SK-N-SH (cell line): ENCODE results near the gene GAB2. TPM values are rescaled to one million over a fixed set of nuclear protein-coding genes. Genes with fewer than 3 reads are reported as not detected.

Experiments used
- CTCF ChIA-PET: fragments of 300-600, 350-600 bp; formaldehyde crosslinking; extraction: SDS; loops from one replicate; lab custom pipeline; 2021; lab: Yijun Ruan, JAX
- POLR2A ChIA-PET: fragments of 350-600 bp; sonication (Branson Sonifier 250); formaldehyde crosslinking; extraction: SDS; loops from one replicate; lab custom pipeline; 2020; ENCODE audit warnings: antibody characterized with exemption, inconsistent platforms; lab: Yijun Ruan, JAX
- DNase-seq: peaks from one replicate; pipeline ENCODE4 v3.0.0; 2012
- H2AFZ ChIP-seq: fragments of 200-600 bp; sonication (generic); 2 replicates; pipeline ENCODE4 v1.8.1; 2016; ENCODE audit warnings: antibody characterized with exemption, mild to moderate bottlenecking, low read depth
- H3F3A ChIP-seq: fragments of 200-600 bp; sonication (generic); replicated peaks from 2 replicates; pipeline ENCODE3; 2016; ENCODE audit warnings: antibody characterized with exemption, mild to moderate bottlenecking; ENCODE audit not compliant: insufficient read depth
- H3K27ac ChIP-seq, 2 experiments: fragments of 200-500 bp in 1 of 2; fragments of 200-600 bp in 1 of 2; sonication (Bioruptor generic) in 1 of 2; sonication (generic), shearing (Covaris generic) in 1 of 2; 2 replicates each; pipeline versions ENCODE4 v1.5.1 to v1.6.1; 2014 to 2016; ENCODE audit warnings: low read depth in 2 of 2, inconsistent platforms in 1 of 2, low read length in 1 of 2, mild to moderate bottlenecking in 1 of 2, mixed read lengths in 1 of 2
- H3K27me3 ChIP-seq: fragments of 200-600 bp; sonication (generic), shearing (Covaris generic); 2 replicates; pipeline ENCODE4 v1.6.1; 2016; ENCODE audit warnings: mixed run types; ENCODE audit not compliant: insufficient read depth
- H3K36me3 ChIP-seq, 2 experiments: fragments of 200-500 bp in 1 of 2; fragments of 200-600 bp in 1 of 2; sonication (Bioruptor generic) in 1 of 2; sonication (generic) in 1 of 2; replicated peaks in 1 of 2; 2 replicates each; pipeline versions ENCODE3 to v1.5.1; 2014 to 2016; ENCODE audit warnings: low read length in 1 of 2, mild to moderate bottlenecking in 1 of 2; ENCODE audit not compliant: insufficient read depth in 2 of 2, control insufficient read depth in 1 of 2
- H3K4me1 ChIP-seq, 2 experiments: fragments of 200-500 bp in 1 of 2; fragments of 200-600 bp in 1 of 2; sonication (Bioruptor generic) in 1 of 2; sonication (generic), shearing (Covaris generic) in 1 of 2; 2 replicates each; pipeline versions ENCODE4 v1.5.1 to v1.6.1; 2014 to 2016; ENCODE audit warnings: low read depth in 1 of 2, low read length in 1 of 2, mixed run types in 1 of 2; ENCODE audit not compliant: insufficient read depth in 2 of 2, control insufficient read depth in 1 of 2
- H3K4me2 ChIP-seq: fragments of 200-600 bp; sonication (generic), shearing (Covaris generic); 2 replicates; pipeline ENCODE4 v1.6.1; 2017; ENCODE audit warnings: mixed run types
- H3K4me3 ChIP-seq, 2 experiments: fragments of 200-500 bp in 1 of 2; fragments of 200-600 bp in 1 of 2; sonication (Bioruptor generic) in 1 of 2; sonication (generic), shearing (Covaris generic) in 1 of 2; 2 replicates each; pipeline versions ENCODE4 v1.5.1 to v1.8.1; 2014 to 2016; ENCODE audit warnings: low read depth in 2 of 2, inconsistent platforms in 1 of 2, low read length in 1 of 2, mild to moderate bottlenecking in 1 of 2, mixed read lengths in 1 of 2, moderate library complexity in 1 of 2
- H3K79me2 ChIP-seq: fragments of 200-600 bp; sonication (generic); 2 replicates; pipeline ENCODE4 v1.8.1; 2017; ENCODE audit warnings: mild to moderate bottlenecking; ENCODE audit not compliant: insufficient read depth
- H3K9ac ChIP-seq: fragments of 200-600 bp; sonication (generic); 2 replicates; pipeline ENCODE4 v1.6.1; 2017; ENCODE audit warnings: mixed run types
- H3K9me2 ChIP-seq: fragments of 200-600 bp; sonication (generic); 2 replicates; pipeline ENCODE4 v1.6.1; 2017; ENCODE audit warnings: mixed run types
- H3K9me3 ChIP-seq: fragments of 200-600 bp; sonication (generic); 2 replicates; pipeline ENCODE4 v1.6.1; 2017; ENCODE audit warnings: mixed run types, mild to moderate bottlenecking, moderate library complexity
- H4K20me1 ChIP-seq: fragments of 200-600 bp; sonication (generic); 2 replicates; pipeline ENCODE4 v1.6.1; 2017; ENCODE audit warnings: mild to moderate bottlenecking, mixed run types; ENCODE audit not compliant: insufficient read depth
- CHD2 ChIP-seq: fragments of 150-350 bp; IDR thresholded peaks from 2 replicates; pipeline ENCODE4 v1.6.1; 2018; ENCODE audit warnings: low read length; ENCODE audit not compliant: partially characterized antibody
- ELF1 ChIP-seq: IDR thresholded peaks from 2 replicates; pipeline ENCODE4 v1.4.0; 2012
- EP300 ChIP-seq, 2 experiments: IDR thresholded peaks; 2 replicates each; pipeline versions ENCODE4 v1.4.0 to v1.6.1; 2012; ENCODE audit warnings: borderline replicate concordance in 1 of 2, low read depth in 1 of 2, low read length in 1 of 2
- FOSL2 ChIP-seq: IDR thresholded peaks from 2 replicates; pipeline ENCODE4 v1.4.0; 2012; ENCODE audit warnings: low read depth, mild to moderate bottlenecking, moderate library complexity, borderline replicate concordance
- FOXM1 ChIP-seq: IDR thresholded peaks from 2 replicates; pipeline ENCODE4 v1.4.0; 2012; ENCODE audit warnings: low read depth, mild to moderate bottlenecking
- GABPA ChIP-seq: IDR thresholded peaks from 2 replicates; pipeline ENCODE4 v1.4.0; 2012; ENCODE audit warnings: low read depth, mild to moderate bottlenecking
- NRF1 ChIP-seq: IDR thresholded peaks from 2 replicates; pipeline ENCODE4 v1.6.1; 2012; ENCODE audit warnings: low read depth, mild to moderate bottlenecking, low read length
- RCOR1 ChIP-seq: fragments of 150-350 bp; IDR thresholded peaks from 2 replicates; pipeline ENCODE4 v1.6.1; 2017; ENCODE audit warnings: antibody characterized with exemption, low read length
- TAF1 ChIP-seq: IDR thresholded peaks from 2 replicates; pipeline ENCODE4 v1.6.1; 2012; ENCODE audit warnings: low read depth, mild to moderate bottlenecking, low read length, moderate library complexity, borderline replicate concordance
- TCF12 ChIP-seq: IDR thresholded peaks from 2 replicates; pipeline ENCODE4 v1.4.0; 2012
- TEAD4 ChIP-seq: IDR thresholded peaks from 2 replicates; pipeline ENCODE4 v1.4.0; 2012; ENCODE audit warnings: mild to moderate bottlenecking, borderline replicate concordance; ENCODE audit not compliant: insufficient read depth
- USF2 ChIP-seq: fragments of 150-350 bp; IDR thresholded peaks from 2 replicates; pipeline ENCODE4 v1.6.1; 2017; ENCODE audit warnings: antibody characterized with exemption, low read length, low read depth, borderline replicate concordance
- ZBTB33 ChIP-seq: IDR thresholded peaks from 2 replicates; pipeline ENCODE4 v1.4.0; 2012; ENCODE audit warnings: low read depth, borderline replicate concordance
- WGBS: methylation state at CpG from one replicate; pipeline ENCODE4 v1.1.6; 2017; ENCODE audit warnings: low lambda C conversion rate; 5-methylcytosine and 5-hydroxymethylcytosine counted together
- polyA plus RNA-seq, 3 experiments: library from polyadenylated mRNA; depleted of rRNA; stranded (reverse); fragments of >200 nt; gene quantifications; 2 replicates each; pipeline ENCODE4 v1.2.3, GENCODE V29; 2012
- TF ChIP-seq, protein P1 (sequence below): IDR thresholded peaks from 2 replicates; pipeline ENCODE4; 2012
- TF ChIP-seq, protein P2 (sequence below): IDR thresholded peaks from 2 replicates; pipeline ENCODE4 v1.4.0; 2012; ENCODE audit warnings: low read depth, borderline replicate concordance

The GAB2 gene
- polyA plus RNA-seq, 1 of the 3 experiments (the other 2 are of a cell fraction), result 5.6 TPM

GRCh38 chr11:78200061-78200460 lies 217.6 kb downstream of the GAB2 start:
- H4K20me1 ChIP-seq, result no peaks in the 10 kb centered on the region
- H3K27me3 ChIP-seq, result no peaks in the 10 kb centered on the region
- no peaks in the 10 kb centered on the region for H3F3A ChIP-seq
- ChIA-PET CTCF (interaction anchor here (1.1 kb wide), 1 partner anchor 8 kb away, joined by 3 read pairs; no protein-coding TSS in a partner anchor), POLR2A (no interaction called here)
- H3K9ac ChIP-seq, result no peak overlapping the region
- TF ChIP-seq USF2 (no peak), FOXM1 (no peak), GABPA (no peak), TEAD4 (no peak), RCOR1 (no peak), ELF1 (no peak), EP300 (IDR thresholded peaks at IDR 0.05; ENCODE audit: borderline replicate concordance in 1 of 2, low read depth in 1 of 2, low read length in 1 of 2) (no peak), FOSL2 (no peak)
- TF ChIP-seq, protein P1, sequence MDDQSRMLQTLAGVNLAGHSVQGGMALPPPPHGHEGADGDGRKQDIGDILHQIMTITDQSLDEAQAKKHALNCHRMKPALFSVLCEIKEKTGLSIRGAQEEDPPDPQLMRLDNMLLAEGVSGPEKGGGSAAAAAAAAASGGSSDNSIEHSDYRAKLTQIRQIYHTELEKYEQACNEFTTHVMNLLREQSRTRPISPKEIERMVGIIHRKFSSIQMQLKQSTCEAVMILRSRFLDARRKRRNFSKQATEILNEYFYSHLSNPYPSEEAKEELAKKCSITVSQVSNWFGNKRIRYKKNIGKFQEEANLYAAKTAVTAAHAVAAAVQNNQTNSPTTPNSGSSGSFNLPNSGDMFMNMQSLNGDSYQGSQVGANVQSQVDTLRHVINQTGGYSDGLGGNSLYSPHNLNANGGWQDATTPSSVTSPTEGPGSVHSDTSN, result no peak
- TF ChIP-seq, protein P2, sequence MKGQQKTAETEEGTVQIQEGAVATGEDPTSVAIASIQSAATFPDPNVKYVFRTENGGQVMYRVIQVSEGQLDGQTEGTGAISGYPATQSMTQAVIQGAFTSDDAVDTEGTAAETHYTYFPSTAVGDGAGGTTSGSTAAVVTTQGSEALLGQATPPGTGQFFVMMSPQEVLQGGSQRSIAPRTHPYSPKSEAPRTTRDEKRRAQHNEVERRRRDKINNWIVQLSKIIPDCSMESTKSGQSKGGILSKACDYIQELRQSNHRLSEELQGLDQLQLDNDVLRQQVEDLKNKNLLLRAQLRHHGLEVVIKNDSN, result no peak
- 100% methylated on average over 3 of the region's 4 CpGs for WGBS
- H3K27ac ChIP-seq, result no peak overlapping the region
- no peaks in the 10 kb centered on the region for H3K9me2 ChIP-seq
- DNase-seq, result no peak
- no peak overlapping the region for H3K4me3 ChIP-seq
- no peak overlapping the region for H2AFZ ChIP-seq
- no peaks in the 10 kb centered on the region for H3K9me3 ChIP-seq
- peaks cover 7% of the 10 kb centered on the region; the same call in 1 of the 2 replicates for H3K79me2 ChIP-seq
- H3K4me1 ChIP-seq, result no peaks in the 10 kb centered on the region; a peak in 1 of 4 replicates
- H3K4me2 ChIP-seq, result no peak overlapping the region
- peaks cover 0 to 35% of the 10 kb centered on the region in 2 experiments for H3K36me3 ChIP-seq

DNA sequence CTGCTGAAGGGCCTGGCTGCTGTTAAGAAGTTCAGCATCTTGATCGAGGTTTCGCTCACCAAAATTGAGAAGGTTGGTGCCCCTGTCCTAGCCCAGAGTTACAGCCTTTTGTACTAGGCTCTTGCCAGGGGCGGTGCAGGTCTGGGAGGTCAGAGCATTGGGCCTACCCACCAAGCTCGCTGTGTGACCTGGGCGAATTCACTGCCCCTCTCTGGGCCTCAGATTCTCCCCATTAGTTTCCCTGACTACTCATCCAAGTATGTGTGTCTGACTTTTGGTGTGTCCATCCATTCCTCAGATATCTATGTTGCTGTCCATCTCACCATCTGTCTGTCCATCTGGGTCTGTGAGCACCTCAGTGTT lies 218.0 kb downstream of the GAB2 start:
- 94% methylated on average over 3 of the region's 5 CpGs for WGBS
- POLR2A ChIA-PET, result no interaction called here
- H3K27ac ChIP-seq, result no peak overlapping the region
- H4K20me1 ChIP-seq, result 0 out of 2 replicates have a peak, but pooled peaks cover 2% of the 10 kb centered on the region
- H2AFZ ChIP-seq, result no peak overlapping the region
- peaks cover 7% of the 10 kb centered on the region; the same call in 1 of the 2 replicates for H3K79me2 ChIP-seq
- no peak overlapping the region for H3K4me3 ChIP-seq
- no peaks in the 10 kb centered on the region for H3K9me3 ChIP-seq
- no peak overlapping the region for H3K4me2 ChIP-seq
- CTCF ChIA-PET, result interaction anchor here (1.1 kb wide), 1 partner anchor 9 kb away, joined by 3 read pairs; no protein-coding TSS in a partner anchor
- H3F3A ChIP-seq, result no peaks in the 10 kb centered on the region
- no peaks in the 10 kb centered on the region; a peak in 1 of 4 replicates for H3K4me1 ChIP-seq
- no peaks in the 10 kb centered on the region for H3K9me2 ChIP-seq
- TF ChIP-seq, protein P1, result no peak
- no peak for TF ChIP-seq FOSL2
- TF ChIP-seq ZBTB33, result no peak
- TF ChIP-seq, protein P2, result no peak
- no peak for TF ChIP-seq CHD2
- no peak for TF ChIP-seq TAF1
- TF ChIP-seq NRF1, result no peak
- TF ChIP-seq TCF12, result no peak
- H3K36me3 ChIP-seq, result peaks cover 0 to 35% of the 10 kb centered on the region in 2 experiments
- H3K27me3 ChIP-seq, result no peaks in the 10 kb centered on the region
- no peak for DNase-seq
- no peak overlapping the region for H3K9ac ChIP-seq
